ENCODE data around the gene LMAN2L.

LMAN2L gene, protein sequence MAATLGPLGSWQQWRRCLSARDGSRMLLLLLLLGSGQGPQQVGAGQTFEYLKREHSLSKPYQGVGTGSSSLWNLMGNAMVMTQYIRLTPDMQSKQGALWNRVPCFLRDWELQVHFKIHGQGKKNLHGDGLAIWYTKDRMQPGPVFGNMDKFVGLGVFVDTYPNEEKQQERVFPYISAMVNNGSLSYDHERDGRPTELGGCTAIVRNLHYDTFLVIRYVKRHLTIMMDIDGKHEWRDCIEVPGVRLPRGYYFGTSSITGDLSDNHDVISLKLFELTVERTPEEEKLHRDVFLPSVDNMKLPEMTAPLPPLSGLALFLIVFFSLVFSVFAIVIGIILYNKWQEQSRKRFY

DNA sequence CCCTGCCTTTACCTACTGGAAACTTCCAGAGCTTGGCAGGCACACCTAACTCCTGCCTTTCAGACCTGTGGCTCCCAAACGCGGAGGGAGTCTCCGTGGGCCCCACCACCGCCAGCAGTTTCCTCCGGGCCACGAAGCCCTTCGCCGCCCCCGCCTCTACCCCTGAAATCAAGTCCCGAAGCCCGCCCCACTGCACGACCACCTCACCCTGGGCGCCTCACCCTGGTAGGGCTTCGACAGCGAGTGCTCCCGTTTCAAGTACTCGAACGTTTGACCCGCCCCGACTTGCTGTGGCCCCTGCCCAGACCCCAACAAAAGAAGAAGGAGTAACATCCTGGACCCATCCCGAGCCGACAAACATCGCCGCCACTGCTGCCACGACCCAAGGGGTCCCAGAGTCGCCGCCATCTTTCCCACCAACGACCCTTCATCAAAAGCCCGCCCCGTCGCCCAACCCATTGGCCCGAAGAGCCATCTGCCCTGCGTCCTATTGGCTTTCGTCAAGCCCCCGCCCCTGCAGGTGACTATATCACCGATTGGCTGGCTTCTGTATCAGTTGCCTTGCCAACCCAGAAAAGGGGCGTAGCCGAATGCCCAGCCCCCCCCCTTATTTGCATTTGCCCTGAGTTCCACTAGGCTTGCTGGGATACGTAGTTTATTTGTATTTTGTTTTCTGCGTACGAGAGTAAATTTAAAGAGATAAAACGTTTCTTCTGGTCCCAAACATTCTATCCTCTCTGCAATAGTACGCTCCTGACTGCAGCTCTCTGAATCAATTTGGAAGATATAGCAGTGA is at the start of gene LMAN2L:
LMAN2L (minus strand) TSS at position 432 of the 796 bp plus-strand sequence; CDS start at position 408, 24 bp downstream.
- DNase-seq: peak; percentile 98

DNA sequence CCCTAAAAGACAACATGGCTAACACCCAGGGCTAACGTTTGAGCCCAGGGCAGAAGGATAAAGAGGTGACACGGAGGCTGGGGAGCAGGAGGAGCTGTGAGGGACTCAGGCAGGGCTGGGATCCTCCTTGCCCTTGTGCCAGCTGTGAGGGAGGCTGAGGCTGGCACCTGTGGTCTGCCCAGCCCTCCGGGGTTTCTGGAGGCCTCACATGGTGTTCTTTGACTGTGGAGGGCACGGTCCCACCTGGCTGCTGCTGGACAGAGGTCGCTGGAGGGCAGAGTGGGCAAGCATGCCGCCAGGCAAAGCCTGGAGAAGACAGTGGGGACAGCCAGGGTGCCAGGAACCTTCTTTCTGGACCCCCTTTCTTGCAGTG is 49.4 kb upstream of the LMAN2L start:
- DNase-seq: no peak

DNA sequence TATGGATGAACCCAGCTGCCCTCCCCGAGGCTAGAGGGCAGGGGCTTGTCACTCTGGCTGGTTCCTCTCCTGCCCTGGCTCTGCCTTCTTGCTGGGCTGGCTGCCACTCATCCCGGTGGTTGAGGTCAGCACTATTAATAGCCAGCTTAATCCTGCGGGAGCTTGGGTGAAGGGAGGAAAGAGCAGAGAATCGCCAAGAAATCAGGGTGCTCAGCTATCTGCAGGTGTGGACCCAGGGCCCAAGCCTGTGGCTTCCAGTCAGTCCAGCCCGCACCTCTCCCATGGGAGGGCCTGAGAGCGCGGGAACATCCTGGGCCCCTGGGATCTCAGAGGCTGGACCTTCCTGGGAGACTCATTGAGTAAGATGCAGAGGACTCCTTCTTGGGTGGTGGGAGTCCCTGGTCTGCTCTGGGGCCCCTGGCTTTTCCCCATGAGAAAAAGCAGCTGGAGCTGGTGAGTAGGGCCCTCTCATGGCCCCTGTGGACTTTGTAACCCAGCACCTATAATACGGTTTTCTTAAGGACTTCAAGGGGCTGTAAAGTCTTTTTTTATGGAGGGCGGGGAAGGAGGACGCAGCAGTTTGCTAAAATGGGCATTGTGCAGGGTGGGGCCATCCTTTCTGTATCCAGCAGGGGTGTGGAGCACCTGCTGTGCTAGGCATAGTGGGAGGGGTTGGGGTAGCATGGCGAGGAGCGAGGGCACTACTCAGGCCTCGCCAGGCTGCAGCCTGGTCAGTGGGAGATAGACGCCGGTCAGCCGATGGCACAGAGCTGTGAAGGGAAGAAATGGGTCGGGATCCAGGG is 48.8 kb upstream of the LMAN2L start:
- DNase-seq: peak; percentile 42

DNA sequence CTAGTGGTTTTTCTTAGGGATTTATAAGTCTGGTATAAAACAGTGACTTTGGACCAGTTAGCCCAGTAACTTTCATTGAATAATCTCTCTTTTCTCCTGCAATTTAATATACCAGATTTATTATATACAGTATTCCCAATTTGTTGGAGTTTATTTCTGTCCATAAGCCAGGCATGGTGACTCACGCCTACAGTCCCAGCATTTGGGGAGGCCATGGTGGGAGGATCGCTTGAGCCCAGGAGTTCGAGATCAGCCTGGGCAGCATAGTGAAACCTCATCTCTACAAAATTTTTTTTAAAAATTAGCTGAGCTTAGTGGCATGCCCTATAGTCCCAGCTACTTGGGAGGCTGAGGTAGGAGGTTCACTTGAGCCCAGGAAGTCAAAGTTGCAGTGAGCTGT is 47.5 kb upstream of the LMAN2L start:
- DNase-seq: no peak

DNA sequence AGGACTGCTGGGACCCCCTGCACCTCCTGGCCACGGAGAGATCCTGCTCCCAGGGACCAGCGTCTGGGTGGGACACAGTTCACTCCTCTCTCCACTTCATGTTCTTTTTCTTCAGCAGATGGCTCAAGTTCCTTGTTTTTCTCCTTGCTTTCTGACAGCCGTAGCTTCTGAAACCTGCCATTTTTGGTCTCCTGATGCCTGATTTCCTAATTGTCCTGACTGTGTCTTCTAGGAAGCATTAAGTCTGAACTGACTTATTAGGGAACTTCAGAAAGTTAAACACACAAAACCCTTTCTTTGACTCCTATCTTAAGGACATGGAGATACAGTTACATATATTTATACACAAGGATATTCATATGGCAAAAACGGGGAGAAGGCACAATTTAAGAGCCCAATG is 43.5 kb upstream of the LMAN2L start:
- DNase-seq: peak; percentile 16

DNA sequence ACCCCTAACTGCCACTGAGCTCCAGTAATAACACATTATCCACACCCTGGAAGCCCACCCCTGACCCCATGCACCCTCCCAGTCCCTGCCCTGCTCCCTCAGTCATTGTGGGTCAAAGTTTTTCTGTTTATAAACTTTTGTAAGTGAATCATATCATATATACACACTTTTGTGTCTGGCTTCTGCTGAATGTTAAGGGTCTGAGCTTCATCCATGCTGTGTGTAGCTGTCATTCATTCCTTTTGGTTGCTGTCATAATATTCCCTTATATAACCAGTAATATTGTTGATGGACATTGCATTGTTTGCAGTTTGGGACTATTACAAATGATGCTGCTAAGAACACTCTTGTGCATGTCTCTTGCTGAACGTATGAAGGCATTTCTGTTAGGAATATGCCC is 35.3 kb upstream of the LMAN2L start:
- no peak for DNase-seq

DNA sequence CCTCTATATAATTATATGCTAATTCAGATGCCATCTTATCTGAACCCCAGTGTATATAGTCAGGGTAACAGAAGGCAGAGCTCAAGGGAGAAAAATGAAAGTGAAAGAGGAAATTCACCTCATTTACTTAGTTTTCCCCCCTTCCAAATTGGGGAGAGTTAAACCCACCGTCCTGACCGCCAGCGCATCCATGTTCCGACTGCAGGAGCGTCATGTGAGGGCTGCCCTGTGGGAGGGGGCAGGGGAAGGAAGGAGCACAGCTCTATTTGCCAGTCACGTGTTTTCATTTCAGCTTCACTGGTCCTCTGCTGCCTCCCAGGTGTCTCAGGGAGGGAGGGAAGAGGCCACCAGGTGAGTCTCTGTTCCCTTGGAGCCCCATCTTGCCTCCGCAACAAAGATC is 34.1 kb upstream of the LMAN2L start:
- DNase-seq: peak; percentile 82

DNA sequence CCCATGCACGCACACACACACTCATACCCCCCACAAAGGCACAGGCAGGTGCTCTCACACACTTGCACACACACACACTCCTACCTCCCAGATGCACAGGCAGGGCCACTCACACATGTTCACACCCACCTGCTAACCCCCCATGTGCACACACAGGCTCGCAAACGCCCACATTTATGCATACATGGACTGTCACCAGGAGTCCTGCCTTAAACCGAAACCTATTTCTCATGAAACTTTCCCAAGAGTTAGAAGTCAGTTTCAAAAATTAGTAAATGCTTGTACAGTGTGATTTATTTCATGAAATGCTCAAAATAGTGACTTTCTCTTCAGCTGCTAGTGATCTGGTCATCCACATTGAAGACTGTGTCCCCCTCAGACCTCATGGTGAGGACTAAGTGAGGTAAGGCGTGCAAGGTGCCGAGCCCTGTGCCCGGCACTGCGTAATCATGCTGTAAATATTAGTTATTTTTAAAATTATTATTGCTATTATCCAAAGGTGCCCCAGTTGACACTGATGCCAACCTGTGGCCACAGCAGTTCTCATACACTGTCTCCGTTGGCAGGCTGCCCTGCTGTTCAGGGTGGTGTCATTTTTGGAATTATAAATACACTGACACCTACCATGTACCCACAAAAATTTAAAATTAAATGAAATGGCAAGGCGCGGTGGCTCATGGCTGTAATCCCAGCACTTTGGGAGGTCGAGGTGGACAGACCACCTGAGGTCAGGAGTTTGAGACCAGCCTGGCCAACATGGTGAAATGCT is 33.2 kb upstream of the LMAN2L start:
- no peak for DNase-seq

DNA sequence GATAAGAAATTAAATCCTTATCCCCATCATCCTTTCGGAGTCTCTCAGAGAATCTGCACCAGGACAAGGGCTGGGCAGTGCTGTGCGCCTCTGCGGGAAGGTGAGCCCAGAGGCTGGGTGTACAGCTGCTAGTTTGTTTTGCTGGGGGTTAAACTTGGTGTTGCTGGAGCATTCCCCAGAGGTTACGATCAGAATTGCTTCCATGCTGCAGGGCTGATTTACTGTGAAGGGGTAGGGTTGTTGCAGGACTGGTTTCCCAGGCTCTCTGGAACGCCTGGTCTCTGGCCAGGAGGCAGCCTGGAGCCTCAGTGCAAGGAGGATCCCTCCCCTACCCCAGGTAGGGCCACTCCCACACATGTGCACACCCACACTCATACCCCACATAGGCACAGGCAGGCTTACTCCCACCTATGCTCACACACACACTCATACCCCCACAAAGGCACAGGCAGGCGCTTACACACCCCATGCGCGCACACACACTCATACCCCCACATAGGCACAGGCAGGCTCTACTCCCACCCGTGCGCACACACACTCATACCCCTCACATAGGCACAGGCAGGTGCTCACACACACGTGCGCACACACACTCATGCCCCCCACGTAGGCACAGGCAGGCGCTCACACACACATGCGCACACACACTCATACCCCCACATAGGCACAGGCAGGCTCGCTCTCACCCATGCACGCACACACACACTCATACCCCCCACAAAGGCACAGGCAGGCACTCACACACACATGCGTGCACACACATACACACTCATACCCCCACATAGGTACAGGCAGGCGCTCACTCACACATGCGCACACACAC is 32.1 kb upstream of the LMAN2L start:
- DNase-seq: no peak

DNA sequence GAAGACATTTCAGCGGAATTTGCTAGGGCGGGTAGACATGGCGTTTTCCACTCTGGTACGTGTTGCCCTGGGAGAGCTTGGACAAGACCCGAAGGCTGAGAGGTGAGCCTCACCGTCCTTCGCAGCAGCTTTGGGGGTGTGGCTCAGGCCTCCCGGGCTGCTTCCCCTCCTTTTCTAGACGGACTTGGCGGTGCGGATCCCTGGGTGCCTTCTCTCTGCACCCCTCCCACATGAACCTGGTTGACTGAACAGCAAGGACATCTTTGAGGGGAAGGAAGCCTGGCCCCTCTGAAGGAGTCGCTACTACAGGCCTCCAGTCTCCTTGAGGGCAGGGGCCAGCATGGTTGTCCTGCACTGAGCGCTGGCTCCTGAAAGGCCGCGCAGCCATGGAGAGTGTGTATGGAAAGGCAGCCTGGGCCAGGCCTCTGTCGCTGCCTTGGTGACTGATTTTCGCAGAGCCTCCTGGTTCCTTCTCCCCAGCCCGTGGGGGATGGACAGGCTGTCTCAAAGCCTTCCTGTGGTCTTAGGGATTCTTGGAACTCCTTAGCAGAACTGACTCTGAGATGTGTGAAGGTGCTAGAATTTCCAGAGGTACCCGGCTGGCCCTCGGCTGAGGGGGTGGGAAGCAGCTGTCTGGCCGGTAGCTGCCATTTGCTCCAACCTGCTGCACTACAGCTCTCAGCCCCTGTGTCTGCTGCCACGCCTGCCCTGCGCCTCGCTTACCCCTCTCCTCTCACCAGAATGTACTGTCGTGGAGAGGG is 30.8 kb upstream of the LMAN2L start:
- DNase-seq: no peak

DNA sequence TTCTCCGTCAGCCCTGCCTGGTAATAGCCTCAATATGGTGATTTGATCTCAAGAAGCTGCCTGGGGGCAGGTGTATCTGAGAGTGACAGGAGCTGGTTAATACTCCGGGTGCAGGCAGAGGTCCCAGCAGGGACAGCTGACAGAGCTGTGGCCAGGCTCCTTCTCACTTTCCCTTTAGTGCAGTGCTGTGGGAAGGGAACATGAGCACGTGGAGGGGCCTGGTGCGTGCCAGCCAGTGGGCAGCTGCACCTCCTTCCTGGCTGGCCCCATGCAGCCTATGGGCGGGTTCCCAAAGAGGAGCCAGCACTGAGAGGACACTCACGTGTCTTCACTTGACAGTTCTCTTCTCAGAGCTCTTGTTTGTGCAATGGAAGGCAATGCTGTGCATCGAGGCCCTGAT is 29.9 kb upstream of the LMAN2L start:
- no peak for DNase-seq

DNA sequence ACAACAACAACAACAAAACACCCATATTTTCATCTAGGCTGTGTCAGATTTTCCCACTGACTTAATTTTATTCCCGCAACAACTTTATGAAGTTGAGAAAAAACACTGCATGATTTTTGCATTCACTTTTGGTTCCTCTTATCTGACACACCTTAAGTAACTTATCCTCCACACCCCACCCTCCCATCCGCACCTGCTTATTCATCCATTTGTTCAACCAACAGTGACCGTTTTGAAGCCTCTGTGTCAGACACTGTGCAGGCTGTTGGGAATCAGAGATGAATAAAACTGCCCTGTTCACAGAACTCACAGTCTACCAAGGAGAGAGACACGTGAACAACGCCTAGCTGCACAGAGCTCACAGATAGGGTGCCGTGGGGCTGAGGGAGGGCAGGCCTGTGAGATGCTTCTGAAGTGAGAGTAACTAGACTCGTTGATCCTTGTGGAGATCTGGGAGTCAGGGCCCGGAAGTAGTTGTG is 28.3 kb upstream of the LMAN2L start:
- no peak for DNase-seq

DNA sequence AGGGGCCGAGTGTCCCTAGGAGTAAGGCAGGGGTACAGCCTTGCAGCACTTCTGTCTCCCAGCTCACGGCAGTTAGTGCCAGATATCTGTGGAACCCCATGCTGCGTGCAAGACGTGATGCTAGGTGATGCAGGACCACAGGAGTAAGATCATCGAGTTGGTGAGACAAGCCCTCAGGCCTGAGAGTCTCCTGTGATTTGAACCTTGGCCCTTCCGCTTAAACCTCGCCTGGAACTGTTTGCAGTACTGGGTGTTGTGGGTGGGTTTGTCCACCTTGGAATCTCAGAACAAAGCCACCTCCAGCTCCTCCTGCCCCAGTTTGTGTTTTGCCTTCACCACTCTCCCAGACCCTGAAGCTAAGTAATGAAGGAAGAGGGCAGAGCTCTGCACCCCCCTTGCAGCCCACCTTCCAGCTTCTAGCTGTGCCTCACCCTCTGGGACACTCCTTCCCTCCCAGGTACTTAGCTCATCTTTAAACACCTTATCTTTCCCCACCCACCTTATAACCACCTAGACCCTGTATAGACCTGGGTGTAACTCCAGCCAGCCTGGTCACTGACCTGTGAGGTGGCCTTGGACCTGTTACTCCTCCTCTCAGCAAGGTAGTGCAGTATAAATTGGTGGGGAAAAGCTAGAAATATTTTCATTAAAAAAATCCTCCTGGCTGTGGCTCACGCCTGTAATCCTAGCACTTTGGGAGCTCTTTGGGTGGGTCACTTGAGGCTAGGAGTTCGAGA is 27.4 kb upstream of the LMAN2L start:
- no peak for DNase-seq

DNA sequence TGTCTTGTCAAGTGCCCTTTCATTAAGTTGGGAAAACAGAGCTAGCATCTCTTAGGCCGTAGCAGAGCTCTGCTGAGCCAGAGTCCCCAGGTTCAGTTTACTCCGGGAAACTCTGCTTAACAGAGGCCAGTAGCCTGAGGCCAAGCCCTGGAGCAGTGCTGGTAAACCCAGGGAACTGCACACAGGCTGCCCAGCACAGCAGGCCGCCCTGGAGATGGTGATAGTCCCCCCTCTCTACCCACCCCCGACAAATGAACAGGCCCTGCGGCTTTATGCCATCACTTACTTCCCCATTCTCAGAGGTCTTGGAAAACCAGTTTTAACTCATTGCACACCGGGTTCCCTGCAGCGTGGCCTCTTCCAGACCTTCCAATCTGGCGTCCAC is 24.4 kb upstream of the LMAN2L start:
- DNase-seq: peak; percentile 83

DNA sequence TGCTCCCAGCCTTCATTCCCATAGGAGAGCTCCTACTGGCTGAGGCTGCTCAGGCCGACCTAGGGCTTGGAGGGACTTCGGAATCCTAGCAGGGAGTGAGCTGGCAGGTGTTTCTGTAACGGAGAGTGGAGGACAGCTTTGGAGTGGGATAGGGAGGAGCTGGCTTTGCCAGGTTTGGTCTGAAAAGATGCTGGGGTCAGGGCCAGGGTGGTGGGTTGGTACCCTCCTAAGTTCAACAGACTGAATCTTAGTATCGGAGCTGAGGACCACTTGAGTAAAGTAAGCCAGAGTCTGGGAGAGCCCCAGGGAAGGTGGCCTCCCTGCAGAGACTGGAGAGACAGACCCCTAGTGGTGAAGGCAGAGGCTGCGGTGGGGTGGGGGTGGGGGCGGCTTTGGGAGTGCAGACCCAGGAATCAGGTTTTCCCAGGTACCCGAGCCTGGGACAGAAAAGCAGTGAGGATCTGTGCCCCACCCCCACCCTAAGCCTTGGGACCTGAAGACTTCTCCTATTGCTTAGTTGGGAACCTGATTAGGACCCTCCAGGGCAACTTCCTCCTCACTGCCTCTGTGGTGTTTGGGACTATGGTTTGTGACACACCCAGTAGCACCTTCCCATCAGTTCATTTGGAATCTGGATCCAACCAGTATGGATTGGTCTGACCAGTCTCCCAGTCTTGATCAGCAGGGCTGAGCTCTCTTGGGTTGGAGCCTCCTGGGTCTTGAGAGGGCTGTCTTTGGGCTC is 23.8 kb upstream of the LMAN2L start:
- DNase-seq: peak; percentile 54

DNA sequence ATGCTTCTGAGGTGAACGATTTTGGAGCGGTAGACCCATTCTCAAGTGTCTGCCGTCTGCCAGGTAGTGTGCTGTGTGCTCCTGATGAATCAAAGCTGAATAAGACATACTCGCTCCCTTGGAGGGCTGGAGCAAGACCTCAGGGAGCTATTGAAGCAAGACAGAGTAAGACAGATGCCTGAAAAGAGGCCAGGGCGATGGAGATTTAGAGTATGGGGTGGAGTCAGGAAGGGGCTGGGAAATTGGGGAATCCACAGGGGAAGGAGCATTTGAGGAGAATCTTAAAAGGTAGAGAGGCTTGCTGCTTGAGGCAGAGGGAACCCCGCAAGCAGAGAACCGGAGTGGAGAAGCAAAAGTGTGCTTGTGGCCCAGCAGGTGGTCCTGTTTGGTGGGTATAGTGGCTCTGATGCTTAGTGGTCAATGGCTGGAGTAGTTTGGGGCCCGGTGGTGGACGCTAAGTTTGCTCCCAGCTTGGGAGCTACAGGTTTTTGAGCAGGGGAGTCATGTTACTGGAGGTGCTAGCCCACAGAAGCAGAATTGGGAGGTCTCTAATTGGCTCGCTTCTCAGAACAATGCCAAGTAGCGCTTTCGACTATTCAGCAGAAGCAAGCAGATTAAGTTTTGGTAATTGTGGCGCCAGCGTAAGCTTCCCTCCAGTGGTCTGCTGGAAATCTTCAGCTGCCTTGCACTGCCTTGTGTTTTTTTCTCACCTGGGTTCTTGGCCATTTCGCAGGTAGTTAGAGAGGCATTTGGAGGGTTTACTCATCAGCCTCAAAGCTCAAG is 22.9 kb upstream of the LMAN2L start:
- no peak for DNase-seq

DNA sequence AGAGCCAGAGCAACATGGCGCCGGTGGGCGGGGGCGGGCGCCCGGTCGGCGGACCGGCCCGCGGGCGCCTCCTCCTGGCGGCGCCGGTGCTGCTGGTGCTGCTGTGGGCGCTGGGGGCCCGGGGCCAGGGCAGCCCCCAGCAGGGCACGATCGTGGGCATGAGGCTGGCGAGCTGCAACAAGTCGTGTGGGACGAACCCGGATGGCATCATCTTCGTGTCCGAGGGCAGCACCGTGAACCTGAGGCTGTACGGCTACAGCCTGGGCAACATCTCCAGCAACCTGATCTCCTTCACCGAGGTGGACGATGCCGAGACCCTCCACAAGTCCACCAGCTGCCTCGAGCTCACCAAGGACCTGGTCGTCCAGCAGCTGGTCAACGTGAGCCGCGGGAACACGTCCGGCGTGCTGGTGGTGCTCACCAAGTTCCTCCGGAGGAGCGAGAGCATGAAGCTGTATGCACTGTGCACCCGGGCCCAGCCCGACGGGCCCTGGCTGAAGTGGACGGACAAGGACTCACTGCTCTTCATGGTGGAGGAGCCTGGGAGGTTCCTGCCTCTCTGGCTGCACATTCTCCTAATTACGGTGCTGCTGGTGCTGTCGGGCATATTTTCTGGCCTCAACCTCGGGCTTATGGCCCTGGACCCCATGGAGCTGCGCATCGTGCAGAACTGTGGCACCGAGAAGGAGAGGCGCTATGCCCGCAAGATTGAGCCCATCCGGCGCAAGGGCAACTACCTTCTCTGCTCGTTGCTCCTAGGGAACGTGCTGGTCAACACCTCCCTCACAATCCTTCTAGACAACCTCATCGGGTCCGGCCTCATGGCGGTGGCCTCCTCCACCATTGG is 21.3 kb upstream of the LMAN2L start:
- no peak for DNase-seq

Measured in MV-4-11 (cell line).